H7 (cell line): ENCODE data around the gene MRPL54. TPM values are rescaled to one million over a fixed set of nuclear protein-coding genes. Genes with fewer than 3 reads are reported as not detected.
A peak's percentile ranks its signal among the peaks of the same experiment; 100 is the strongest.

Experiments
- DNase-seq: peaks from one replicate; pipeline ENCODE4 v3.0.0; 2012
- H3K27me3 ChIP-seq: 2 replicates; pipeline ENCODE4 v1.6.0; 2011; ENCODE audit warnings: mild to moderate bottlenecking, low read length; ENCODE audit not compliant: control insufficient read depth, insufficient read depth
- H3K36me3 ChIP-seq: replicated peaks from 2 replicates; pipeline ENCODE4 v1.5.1; 2011; ENCODE audit warnings: low read length; ENCODE audit not compliant: control insufficient read depth, insufficient read depth
- H3K4me3 ChIP-seq: 2 replicates; pipeline ENCODE4 v1.5.1; 2011; ENCODE audit warnings: low read depth, mild to moderate bottlenecking, control low read depth, low read length, moderate library complexity; ENCODE audit not compliant: insufficient read depth
- total RNA-seq: library from RNA; depleted of rRNA; stranded (reverse); fragments of >200 nt; shearing (Covaris generic); gene quantifications from 2 replicates; pipeline ENCODE4 v1.2.3, GENCODE V29; 2014; rRNA removed

The MRPL54 gene
- total RNA-seq = 56.3 and 62.1 TPM in 2 replicates

DNA sequence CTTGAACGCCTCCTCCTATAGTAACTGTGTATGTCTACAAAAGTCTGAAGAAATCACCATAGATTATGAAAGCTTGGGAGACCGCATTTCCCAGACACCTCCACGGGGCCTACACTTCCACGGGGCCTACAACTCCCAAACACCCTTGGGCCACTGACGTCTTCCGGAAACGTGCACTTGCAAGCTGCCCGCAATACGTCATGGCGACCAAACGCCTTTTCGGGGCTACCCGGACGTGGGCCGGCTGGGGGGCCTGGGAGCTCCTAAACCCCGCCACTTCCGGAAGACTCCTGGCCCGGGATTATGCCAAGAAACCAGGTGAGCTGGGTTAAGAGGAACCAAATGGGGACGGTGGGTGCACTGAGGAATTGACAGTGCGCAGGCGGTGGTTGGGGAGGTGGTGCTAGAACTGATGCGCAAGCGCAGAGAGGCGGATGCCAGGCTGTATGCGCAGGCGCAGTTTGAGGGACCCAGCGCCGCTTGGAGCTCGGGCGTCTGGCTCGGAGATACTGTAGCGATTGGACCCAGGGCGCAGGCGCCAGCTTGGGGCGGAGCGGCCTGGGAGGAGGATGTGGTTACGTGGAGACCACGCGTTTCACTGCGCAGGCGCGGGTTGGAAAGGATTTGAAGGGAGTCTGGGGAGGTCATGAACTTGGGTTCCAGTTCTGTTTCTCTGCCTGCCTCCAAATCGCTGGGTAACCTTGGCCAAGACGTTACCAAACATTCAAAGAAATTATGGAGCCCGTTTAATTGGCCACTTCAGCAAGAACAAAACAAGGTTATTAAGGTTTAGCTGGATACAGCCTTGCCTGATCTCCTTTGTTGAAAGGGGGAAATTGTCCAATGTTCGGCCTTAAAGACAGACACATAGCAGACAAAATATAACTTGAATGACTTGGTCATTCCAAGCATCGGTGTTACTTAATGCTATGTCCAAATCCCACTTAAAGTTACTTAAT lies at the start of gene MRPL54:
Gene MRPL54, plus strand, starts transcription at position 182 of the 959 bp plus-strand sequence. Its CDS starts 19 bp downstream, at position 201.
- DNase-seq = peak; percentile 100
- H3K4me3 ChIP-seq = peak within 1 kb of the TSS; percentile 86
- H3K36me3 ChIP-seq = no peaks in the 10 kb centered on the region; the same call in 1 of the 2 replicates
- H3K27me3 ChIP-seq = no peaks in the 10 kb centered on the region

DNA sequence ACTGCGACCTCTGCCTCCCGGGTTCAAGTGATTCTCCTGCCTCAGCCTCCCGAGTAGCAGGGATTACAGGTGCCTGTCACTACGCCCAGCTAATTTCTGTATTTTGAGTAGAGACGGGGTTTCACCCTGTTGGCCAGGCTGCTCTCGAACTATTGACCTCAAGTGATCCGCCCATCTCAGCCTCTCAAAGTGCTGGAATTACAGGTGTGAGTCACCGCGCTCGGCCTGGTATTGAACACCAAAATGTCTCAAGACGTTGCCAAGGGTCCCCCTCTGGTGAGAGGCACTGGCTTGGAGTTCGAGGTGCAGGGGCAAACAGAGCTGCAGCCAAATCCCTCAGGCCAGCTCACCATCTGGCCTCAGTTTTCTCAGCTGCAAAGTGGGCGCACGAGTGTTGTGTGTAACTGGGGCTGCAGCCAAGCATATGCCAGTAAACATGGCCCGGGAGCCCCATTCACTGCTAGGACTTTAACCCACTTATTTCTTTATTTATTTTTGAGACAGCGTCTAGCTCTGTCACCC lies 46.3 kb upstream of the MRPL54 start:
- no peak overlapping the region for H3K4me3 ChIP-seq
- no peaks in the 10 kb centered on the region for H3K36me3 ChIP-seq
- H3K27me3 ChIP-seq = no peaks in the 10 kb centered on the region
- peak; percentile 8 for DNase-seq

DNA sequence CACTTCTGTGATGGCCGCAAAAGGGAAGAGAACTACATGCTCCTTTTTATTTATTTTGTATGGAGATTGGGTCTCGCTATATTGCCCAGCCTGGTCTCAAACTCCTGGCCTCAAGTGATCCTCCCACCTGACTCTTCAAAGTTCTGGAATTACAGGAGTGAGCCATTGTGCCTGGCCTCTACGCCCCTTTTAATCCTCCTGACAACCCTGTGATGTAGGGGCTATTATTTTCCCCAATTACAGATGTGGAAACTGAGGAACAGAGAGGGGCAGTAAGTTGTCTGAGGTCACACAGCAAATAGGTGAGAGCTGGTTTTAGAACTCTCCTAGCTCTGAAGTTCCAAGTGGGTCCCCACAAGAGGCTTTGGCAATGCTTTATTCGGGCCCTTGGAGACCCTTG lies 42.6 kb upstream of the MRPL54 start:
- H3K4me3 ChIP-seq = no peak overlapping the region
- H3K36me3 ChIP-seq = no peaks in the 10 kb centered on the region
- H3K27me3 ChIP-seq = peaks cover 6% of the 10 kb centered on the region
- no peak for DNase-seq

DNA sequence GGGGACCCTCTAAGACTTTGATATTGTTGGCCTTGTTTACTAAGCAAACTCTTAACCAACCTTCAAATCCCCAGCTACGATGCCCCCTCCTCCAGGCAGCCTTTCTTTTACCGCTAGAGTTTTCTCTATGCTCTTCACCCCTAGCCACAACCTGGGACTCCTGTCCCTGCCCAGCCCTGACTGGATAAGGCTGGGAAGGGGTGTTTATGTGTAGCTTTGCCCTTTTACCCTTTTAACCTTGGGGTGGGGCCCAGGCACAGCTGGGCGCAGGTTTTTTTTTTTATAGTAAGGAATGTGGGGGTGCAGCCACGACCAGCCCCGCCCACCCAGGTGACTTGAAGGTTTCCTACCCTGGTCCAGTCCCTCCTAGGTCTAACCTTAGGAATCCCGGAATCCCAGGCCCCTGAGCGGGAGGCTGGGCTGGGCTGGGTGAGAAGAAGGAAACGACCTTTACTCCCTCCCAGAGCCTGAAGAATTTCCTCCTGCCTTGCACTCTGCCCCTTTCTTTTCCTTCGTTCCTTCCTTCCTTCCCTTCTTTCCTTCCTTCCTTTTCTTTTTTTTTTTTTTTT lies 42.0 kb upstream of the MRPL54 start:
- Histone ChIP-seq H3K27me3 (peaks cover 6% of the 10 kb centered on the region), H3K36me3 (no peaks in the 10 kb centered on the region), H3K4me3 (no peak overlapping the region)
- peak; percentile 63 for DNase-seq

DNA sequence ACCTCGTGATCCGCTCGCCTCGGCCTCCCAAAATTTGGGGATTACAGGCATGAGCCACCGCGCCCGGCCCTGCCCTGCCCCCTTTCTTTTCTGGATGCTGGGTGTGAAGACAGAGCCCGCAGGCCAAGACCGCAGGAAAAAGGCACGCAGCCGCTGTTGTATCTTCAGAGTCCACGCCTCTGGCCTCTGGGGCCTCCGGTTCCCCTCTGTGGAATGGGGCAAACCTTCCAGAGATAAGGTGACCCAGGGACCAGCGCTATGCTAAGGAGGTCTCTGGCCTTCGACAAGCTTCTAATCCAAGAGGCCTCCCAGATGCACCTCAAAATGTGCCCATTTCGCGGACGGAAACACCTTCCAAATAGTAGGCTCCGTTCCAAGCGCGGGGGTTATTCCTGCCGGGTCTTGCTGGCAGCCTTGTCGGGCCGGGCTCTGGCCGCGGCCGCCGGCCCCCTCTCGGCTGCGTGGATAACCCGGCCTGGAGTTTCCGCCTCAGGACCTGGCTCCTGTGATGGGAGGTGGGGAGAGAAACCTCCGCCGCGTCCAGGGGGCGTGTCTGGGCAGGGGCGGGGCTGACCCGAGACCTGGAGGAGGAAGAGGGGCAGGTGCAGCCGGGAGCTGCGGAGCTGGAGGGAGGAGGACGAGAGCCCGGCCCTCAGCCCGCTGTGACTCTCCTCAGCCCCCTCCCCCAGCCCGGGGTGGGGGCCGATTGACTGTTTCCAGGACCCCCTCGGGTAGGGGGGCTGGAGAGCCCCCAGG lies 41.2 kb upstream of the MRPL54 start:
- Histone ChIP-seq H3K4me3 (peak overlapping the region; percentile 64), H3K36me3 (no peaks in the 10 kb centered on the region), H3K27me3 (peaks cover 6% of the 10 kb centered on the region)
- DNase-seq = peak; percentile 99

DNA sequence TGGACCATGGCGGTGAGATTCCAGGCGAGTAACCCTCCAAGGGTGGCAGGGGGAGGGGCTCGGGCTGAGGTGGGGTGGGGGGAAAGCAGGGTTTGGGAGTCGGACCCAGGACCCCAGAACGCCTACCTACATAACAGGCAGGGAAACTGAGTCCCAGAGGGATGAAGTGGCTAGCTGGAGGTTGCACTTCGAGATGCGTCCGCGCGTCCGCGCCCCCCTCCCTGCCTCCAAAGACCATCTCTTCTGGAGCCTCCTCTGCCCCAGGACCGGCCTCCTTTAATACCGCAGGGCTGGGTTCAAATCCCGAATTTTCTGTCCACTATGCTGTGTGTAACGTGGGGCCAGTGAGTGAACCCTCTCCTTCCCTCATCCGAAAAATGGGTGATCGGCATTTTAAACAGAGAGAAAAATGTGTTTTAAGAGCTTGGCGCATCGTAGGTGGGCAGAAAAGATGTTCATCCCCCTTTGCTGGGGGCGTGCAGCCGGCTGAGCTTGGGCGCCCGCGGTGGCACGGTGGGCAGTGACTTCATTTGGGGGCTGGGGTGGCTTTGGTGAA lies 40.5 kb upstream of the MRPL54 start:
- no peak for DNase-seq
- peak overlapping the region; percentile 64 for H3K4me3 ChIP-seq
- H3K27me3 ChIP-seq = peaks cover 6% of the 10 kb centered on the region
- no peaks in the 10 kb centered on the region for H3K36me3 ChIP-seq

DNA sequence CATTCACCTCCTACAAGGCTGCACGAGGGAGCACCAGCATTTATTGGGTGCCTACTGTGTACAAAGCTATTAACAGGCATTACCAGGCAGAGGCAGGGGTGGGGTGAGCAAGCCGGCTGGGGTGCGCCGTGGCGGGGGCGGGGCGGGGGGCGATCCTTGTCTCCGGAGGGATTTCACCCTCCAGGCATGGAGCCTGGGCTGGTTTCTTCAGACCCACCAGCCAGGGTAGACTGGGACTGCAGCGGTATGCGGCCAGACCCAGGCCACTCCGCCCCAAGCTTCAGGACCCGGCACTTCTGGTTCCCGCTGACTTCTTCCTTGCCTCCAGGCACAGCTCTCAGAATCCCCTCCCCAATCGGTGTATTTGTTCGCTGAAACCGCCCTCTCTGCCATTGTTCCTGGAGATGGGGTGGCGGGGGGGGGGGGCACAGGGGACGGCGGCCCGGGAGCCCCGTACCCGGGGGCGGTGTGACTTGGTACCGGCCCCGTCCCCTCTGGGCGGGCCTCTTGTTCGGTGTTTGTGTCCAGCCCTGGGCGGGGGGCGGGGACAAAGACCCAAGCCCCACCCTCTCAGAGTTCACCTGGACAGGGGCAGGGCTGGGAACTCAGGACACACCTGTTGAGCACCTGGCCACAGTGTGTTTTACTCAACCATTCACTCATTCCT lies 39.9 kb upstream of the MRPL54 start:
- H3K36me3 ChIP-seq = no peaks in the 10 kb centered on the region
- H3K4me3 ChIP-seq = peak overlapping the region; percentile 64
- peaks cover 6% of the 10 kb centered on the region for H3K27me3 ChIP-seq
- DNase-seq = peak; percentile 96

DNA sequence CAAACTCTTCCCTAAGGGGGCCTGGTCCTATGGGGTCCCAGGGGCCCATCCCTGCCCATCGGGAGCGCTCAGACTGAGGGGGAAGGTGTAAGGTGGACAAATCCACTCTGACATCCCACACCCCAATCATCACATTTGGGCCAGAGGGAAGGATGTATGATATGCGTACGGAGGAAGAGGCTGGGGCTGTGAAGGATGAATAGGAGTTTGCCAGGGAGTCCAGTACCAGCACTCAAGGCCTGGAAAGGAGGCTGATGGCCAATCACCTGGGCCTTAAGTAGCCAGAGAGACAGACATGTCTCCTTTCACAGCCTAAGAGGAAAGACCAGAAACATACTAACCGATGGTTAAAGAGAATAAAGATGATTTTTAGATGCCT lies 39.4 kb upstream of the MRPL54 start:
- peaks cover 6% of the 10 kb centered on the region for H3K27me3 ChIP-seq
- no peaks in the 10 kb centered on the region for H3K36me3 ChIP-seq
- no peak overlapping the region; the same call in 1 of the 2 replicates for H3K4me3 ChIP-seq
- DNase-seq = no peak

DNA sequence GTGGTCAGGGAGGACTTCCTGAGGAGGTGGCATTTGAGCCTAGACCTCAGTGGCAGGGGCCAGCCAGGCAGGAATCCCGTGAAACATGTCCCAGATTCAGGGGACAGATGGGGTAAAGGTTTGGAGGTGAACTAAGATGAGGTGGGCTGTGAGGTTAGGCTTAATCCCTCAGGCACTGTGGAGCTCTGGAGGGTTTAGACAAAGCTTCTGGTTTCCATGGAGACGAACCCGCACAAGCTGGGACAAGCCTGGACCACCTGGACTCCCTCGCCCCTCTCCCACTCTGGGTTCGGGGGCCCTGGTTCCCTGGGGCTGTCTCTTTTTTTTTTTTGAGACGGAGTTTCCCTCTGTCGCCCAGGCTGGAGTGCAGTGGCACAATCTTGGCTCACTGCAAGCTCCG lies 38.6 kb upstream of the MRPL54 start:
- no peak overlapping the region for H3K4me3 ChIP-seq
- peaks cover 6% of the 10 kb centered on the region for H3K27me3 ChIP-seq
- no peaks in the 10 kb centered on the region for H3K36me3 ChIP-seq
- DNase-seq = peak; percentile 74

DNA sequence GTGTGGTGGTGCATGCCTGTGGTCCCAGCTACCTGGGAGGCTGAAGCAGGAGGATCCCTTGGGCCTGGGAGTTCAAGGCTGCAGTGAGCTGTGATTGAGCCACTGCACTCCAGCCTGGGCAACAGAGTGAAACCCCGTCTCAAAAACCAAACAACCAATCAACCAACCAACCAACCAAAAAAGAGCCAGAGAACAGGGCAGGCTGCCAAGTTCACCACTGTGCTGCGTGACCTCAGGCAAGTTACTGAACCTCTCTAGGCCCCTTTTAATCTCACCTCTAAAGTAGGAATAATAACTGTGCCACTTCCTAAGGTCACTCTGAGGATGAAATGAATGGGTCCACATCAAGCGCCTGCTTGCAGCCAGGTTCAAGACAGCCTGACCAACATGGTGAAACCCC lies 37.4 kb upstream of the MRPL54 start:
- no peaks in the 10 kb centered on the region for H3K36me3 ChIP-seq
- no peak for DNase-seq
- no peak overlapping the region for H3K4me3 ChIP-seq
- peaks cover 6% of the 10 kb centered on the region for H3K27me3 ChIP-seq

DNA sequence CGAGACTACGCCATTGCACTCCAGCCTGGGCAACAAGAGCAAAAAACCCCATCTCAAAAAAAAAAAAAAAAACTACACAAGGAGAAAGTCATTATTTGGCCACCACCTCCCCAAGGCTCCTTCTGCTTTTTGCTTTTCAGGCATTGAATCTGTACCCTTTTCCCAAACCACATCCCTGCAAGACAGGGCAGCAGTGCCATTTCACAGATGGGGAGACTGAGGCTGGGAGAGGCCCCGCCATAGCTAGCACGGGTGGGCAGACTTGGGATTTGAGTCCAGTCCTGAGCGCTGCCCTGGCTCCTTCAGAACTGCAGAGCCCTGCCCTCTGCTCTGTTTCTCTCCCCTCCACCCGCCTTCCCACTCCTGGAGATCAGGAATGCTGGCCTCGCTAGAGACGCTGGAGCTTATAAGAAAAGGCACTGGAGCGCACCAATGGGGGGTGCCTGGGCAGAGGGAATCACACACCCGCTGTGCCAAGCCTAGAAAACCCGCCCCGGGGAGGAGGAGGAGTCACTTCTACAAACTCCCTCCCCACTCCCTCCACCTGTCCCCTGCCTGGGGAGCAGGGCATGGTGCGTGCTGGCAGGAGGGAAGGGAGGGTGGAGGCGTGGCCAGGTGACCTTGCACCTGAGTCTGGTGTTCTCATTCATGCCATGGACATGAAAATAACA lies 36.7 kb upstream of the MRPL54 start:
- DNase-seq = peak; percentile 90
- Histone ChIP-seq H3K27me3 (peaks cover 6% of the 10 kb centered on the region), H3K36me3 (no peaks in the 10 kb centered on the region), H3K4me3 (no peak overlapping the region)

DNA sequence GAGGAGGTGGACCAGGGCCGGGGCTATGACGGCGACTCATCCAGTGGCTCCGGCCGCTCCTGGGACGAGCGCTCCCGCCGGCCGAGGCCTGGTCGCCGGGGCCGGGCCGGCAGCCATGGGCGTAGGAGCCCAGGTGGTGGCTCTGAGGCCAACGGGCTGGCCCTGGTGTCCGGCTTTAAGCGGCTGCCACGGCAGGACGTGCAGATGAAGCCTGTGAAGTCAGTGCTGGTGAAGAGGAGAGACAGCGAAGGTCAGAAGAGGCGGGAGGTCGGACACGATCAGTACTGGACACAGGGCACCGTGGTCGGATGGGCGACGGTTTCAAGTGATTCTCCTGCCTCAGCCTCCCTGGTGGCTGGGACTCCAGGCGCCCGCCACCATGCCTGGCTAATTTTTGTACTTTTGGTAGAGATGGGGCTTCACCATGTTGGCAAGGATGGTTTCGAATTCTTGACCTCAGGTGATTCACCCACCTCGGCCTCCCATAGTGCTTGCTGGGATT lies 32.0 kb upstream of the MRPL54 start:
- Histone ChIP-seq H3K4me3 (no peak overlapping the region), H3K36me3 (no peaks in the 10 kb centered on the region), H3K27me3 (no peaks in the 10 kb centered on the region)
- no peak for DNase-seq

DNA sequence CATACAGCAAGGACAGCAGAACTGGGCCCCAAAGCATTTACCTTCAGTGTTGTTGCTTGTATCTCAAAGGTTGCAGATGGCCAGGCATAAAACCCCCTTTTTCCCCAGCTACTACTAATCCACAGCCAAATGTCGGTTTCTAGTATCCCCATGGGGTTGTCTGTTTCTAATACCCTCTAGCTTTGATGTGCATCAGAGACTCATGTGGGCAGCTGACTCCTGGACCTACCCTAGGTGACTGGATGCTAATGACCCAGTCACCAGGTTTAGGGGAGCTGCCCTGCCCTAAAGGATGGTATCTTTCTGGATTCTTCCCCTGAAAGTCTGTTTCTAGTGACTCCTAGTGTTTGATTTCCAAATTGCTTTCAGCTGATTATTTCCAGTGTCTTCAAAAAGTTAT lies 30.4 kb upstream of the MRPL54 start:
- H3K4me3 ChIP-seq = no peak overlapping the region
- H3K36me3 ChIP-seq = no peaks in the 10 kb centered on the region; the same call in 1 of the 2 replicates
- no peak for DNase-seq
- H3K27me3 ChIP-seq = no peaks in the 10 kb centered on the region
